Mesenchymal stem cell (in vitro differentiated cells and primary cell): Measurements from ENCODE around the gene LAGE3.

Experiments used
- DNase-seq: peaks from one replicate; pipeline ENCODE4 v3.0.0-alpha.2; 2013
- H2AFZ ChIP-seq: one replicate; pipeline ENCODE4 v1.6.1; 2013; ENCODE audit warnings: low read depth, mild to moderate bottlenecking, control low read depth, inconsistent platforms, low read length, moderate library complexity
- H2AK5ac ChIP-seq: 2 replicates; pipeline ENCODE4 v1.6.1; 2013; ENCODE audit warnings: low read length, moderate library complexity, mild to moderate bottlenecking, inconsistent platforms; ENCODE audit not compliant: severe bottlenecking
- H2BK120ac ChIP-seq: one replicate; pipeline ENCODE4 v1.6.1; 2013; ENCODE audit warnings: low read depth, mild to moderate bottlenecking, inconsistent platforms, low read length, moderate library complexity
- H2BK12ac ChIP-seq, 2 experiments: one replicate each; pipeline ENCODE4 v1.6.1; 2013; ENCODE audit warnings: inconsistent platforms in 2 of 2, low read length in 2 of 2, mild to moderate bottlenecking in 2 of 2, moderate library complexity in 2 of 2, control low read depth in 1 of 2
- H2BK15ac ChIP-seq: one replicate; pipeline ENCODE4 v1.6.1; 2013; ENCODE audit warnings: mild to moderate bottlenecking, low read depth, inconsistent platforms; ENCODE audit not compliant: poor library complexity, severe bottlenecking
- H2BK5ac ChIP-seq: 2 replicates; pipeline ENCODE4 v1.6.1; 2013; ENCODE audit warnings: low read depth, mild to moderate bottlenecking, low read length, control low read depth, inconsistent platforms; ENCODE audit not compliant: poor library complexity, severe bottlenecking
- H3K14ac ChIP-seq, 2 experiments: one replicate each; pipeline ENCODE4 v1.6.1; 2013; ENCODE audit warnings: inconsistent platforms in 2 of 2, low read length in 2 of 2, control low read depth in 1 of 2, mild to moderate bottlenecking in 1 of 2, moderate library complexity in 1 of 2
- H3K18ac ChIP-seq, 2 experiments: one replicate each; pipeline ENCODE4 v1.6.1; 2013; ENCODE audit warnings: inconsistent platforms in 2 of 2, low read length in 2 of 2, control low read depth in 1 of 2, low read depth in 1 of 2, mild to moderate bottlenecking in 1 of 2
- H3K23ac ChIP-seq, 2 experiments: one replicate each; pipeline ENCODE4 v1.6.1; 2013; ENCODE audit warnings: inconsistent platforms in 2 of 2, low read length in 2 of 2, mild to moderate bottlenecking in 2 of 2, moderate library complexity in 2 of 2, control low read depth in 1 of 2
- H3K27ac ChIP-seq: 2 replicates; pipeline ENCODE4 v1.5.1; 2013; ENCODE audit warnings: mild to moderate bottlenecking, moderate library complexity, low read length, control low read depth, inconsistent platforms; ENCODE audit not compliant: poor library complexity, severe bottlenecking
- H3K27me3 ChIP-seq, 2 experiments: 2 replicates each; pipeline versions ENCODE4 v1.6.1 to v1.7.0; 2013; ENCODE audit warnings: low read length in 2 of 2, mild to moderate bottlenecking in 2 of 2, moderate library complexity in 2 of 2, control low read depth in 1 of 2, inconsistent platforms in 1 of 2; ENCODE audit not compliant: control insufficient read depth in 1 of 2, insufficient read depth in 1 of 2
- H3K36me3 ChIP-seq, 2 experiments: 2 replicates each; pipeline versions ENCODE4 v1.6.1 to v1.7.0; 2013; ENCODE audit warnings: low read length in 2 of 2, control low read depth in 1 of 2, inconsistent platforms in 1 of 2, low read depth in 1 of 2, mild to moderate bottlenecking in 1 of 2; ENCODE audit not compliant: insufficient read depth in 2 of 2, control insufficient read depth in 1 of 2
- H3K4ac ChIP-seq, 2 experiments: one replicate each; pipeline ENCODE4 v1.6.1; 2013; ENCODE audit warnings: inconsistent platforms in 2 of 2, low read length in 2 of 2, mild to moderate bottlenecking in 2 of 2, moderate library complexity in 2 of 2, control low read depth in 1 of 2, low read depth in 1 of 2
- H3K4me1 ChIP-seq: 2 replicates; pipeline ENCODE4 v1.6.1; 2013; ENCODE audit warnings: low read depth, low read length, control low read depth; ENCODE audit not compliant: control insufficient read depth, insufficient read depth
- H3K4me2 ChIP-seq: 2 replicates; pipeline ENCODE4 v1.6.1; 2013; ENCODE audit warnings: low read length, mild to moderate bottlenecking, inconsistent platforms; ENCODE audit not compliant: poor library complexity, severe bottlenecking
- H3K4me3 ChIP-seq, 2 experiments: 2 replicates each; pipeline versions ENCODE4 v1.5.1 to v1.7.0; 2013; ENCODE audit warnings: low read length in 2 of 2, mild to moderate bottlenecking in 2 of 2, control low read depth in 1 of 2, low read depth in 1 of 2; ENCODE audit not compliant: insufficient read depth in 1 of 2
- H3K79me1 ChIP-seq: replicated peaks from 2 replicates; pipeline ENCODE4 v1.6.1; 2013; ENCODE audit warnings: mild to moderate bottlenecking, control low read depth, low read length, inconsistent platforms; ENCODE audit not compliant: poor library complexity, severe bottlenecking
- H3K9ac ChIP-seq: 2 replicates; pipeline ENCODE4 v1.7.0; 2013; ENCODE audit warnings: mild to moderate bottlenecking, low read length, moderate library complexity
- H3K9me3 ChIP-seq: 2 replicates; pipeline ENCODE4 v1.7.0; 2013; ENCODE audit warnings: mild to moderate bottlenecking, low read length; ENCODE audit not compliant: control insufficient read depth
- H4K8ac ChIP-seq: one replicate; pipeline ENCODE4 v1.6.1; 2013; ENCODE audit warnings: inconsistent platforms, mild to moderate bottlenecking, low read length, moderate library complexity
- H4K91ac ChIP-seq: one replicate; pipeline ENCODE4 v1.6.1; 2013; ENCODE audit warnings: mild to moderate bottlenecking, low read length, inconsistent platforms
- WGBS: methylation state at CpG from one replicate; pipeline ENCODE4 v1.1.7; 2013; ENCODE audit warnings: mixed read lengths; 5-methylcytosine and 5-hydroxymethylcytosine counted together

Gene LAGE3

GRCh38 chrX:154440623-154441357 is 38.3 kb downstream of the LAGE3 start:
- H4K91ac ChIP-seq: no peak overlapping the region
- DNase-seq: no peak

GRCh38 chrX:154439841-154440240 is 39.2 kb downstream of the LAGE3 start:
- Histone ChIP-seq H3K14ac (no peak overlapping the region), H3K23ac (no peak overlapping the region), H4K8ac (no peak overlapping the region), H2BK120ac (no peak overlapping the region), H3K36me3 (peaks cover 38 to 60% of the 10 kb centered on the region in 2 experiments), H3K27ac (no peak overlapping the region), H3K18ac (no peak overlapping the region), H2BK15ac (no peak overlapping the region), H3K4me3 (no peak overlapping the region), H3K4ac (no peak overlapping the region), H3K9me3 (no peaks in the 10 kb centered on the region), H3K4me2 (no peak overlapping the region), H2AK5ac (no peak overlapping the region), H2AFZ (no peak overlapping the region), H2BK5ac (no peak overlapping the region), H4K91ac (no peak overlapping the region), H3K79me1 (peaks cover 2% of the 10 kb centered on the region), H3K4me1 (peaks cover 16% of the 10 kb centered on the region), H2BK12ac (no peak overlapping the region), H3K9ac (no peak overlapping the region), H3K27me3 (no peaks in the 10 kb centered on the region)
- 97% methylated on average over 8 of the region's 18 CpGs for WGBS
- DNase-seq: no peak

More at GRCh38 chrX:154440623-154441357, 38.3 kb downstream of the LAGE3 start:
- Histone ChIP-seq H3K18ac (no peak overlapping the region), H3K14ac (no peak overlapping the region), H2AFZ (no peak overlapping the region), H3K27ac (no peak overlapping the region), H3K4me3 (no peak overlapping the region), H3K4me1 (peaks cover 26% of the 10 kb centered on the region), H2BK12ac (no peak overlapping the region), H3K23ac (no peak overlapping the region), H2AK5ac (no peak overlapping the region), H3K79me1 (peaks cover 4% of the 10 kb centered on the region), H3K9ac (no peak overlapping the region), H4K8ac (no peak overlapping the region), H3K4me2 (no peak overlapping the region), H2BK15ac (no peak overlapping the region), H3K27me3 (no peaks in the 10 kb centered on the region), H3K9me3 (no peaks in the 10 kb centered on the region), H2BK120ac (no peak overlapping the region), H2BK5ac (no peak overlapping the region), H3K36me3 (peaks cover 32 to 57% of the 10 kb centered on the region in 2 experiments), H3K4ac (no peak overlapping the region)
- 97% methylated on average over 17 of the region's 17 CpGs for WGBS

- Histone ChIP-seq H2BK12ac (no peak overlapping the region), H3K14ac (no peak overlapping the region), H3K9me3 (no peaks in the 10 kb centered on the region), H2AFZ (no peak overlapping the region), H2BK120ac (no peak overlapping the region), H3K4me2 (peak overlapping the region; percentile 78), H3K4me3 (peak overlapping the region; percentile 78 to 83), H3K4me1 (peaks cover 21% of the 10 kb centered on the region), H3K9ac (peak overlapping the region; percentile 82), H4K91ac (no peak overlapping the region), H2BK5ac (no peak overlapping the region), H2AK5ac (peak overlapping the region; percentile 69), H3K27me3 (no peaks in the 10 kb centered on the region), H3K36me3 (peaks cover 47 to 75% of the 10 kb centered on the region in 2 experiments), H3K4ac (peak overlapping the region; percentile 51 to 85), H3K27ac (peak overlapping the region; percentile 43), H3K23ac (no peak overlapping the region), H4K8ac (no peak overlapping the region), H2BK15ac (no peak overlapping the region), H3K79me1 (peaks cover 5% of the 10 kb centered on the region), H3K18ac (no peak overlapping the region)
- no peak for DNase-seq
- 51% methylated on average over 24 of the region's 28 CpGs for whole genome bisulfite sequencing
These were observed 40.8 kb downstream of the LAGE3 start for GRCh38 chrX:154437971-154438893.
